HCT116 (cell line): Measurements from ENCODE around the gene PMCH. TPM values are rescaled to one million over a fixed set of nuclear protein-coding genes. Genes with fewer than 3 reads are reported as not detected.
A peak's percentile ranks its signal among the peaks of the same experiment; 100 is the strongest.

Source experiments
- ATAC-seq: fragments of 200-7000 bp; cut with Tn5 transposase; 2 replicates; pipeline ENCODE4 v1.9.1; 2020; ENCODE audit warnings: mild to moderate bottlenecking, moderate library complexity
- BruUV-seq: library from RNA; stranded (reverse); fragments of 400-500 nt; replicated peaks from 2 replicates; lab custom pipeline; 2021; lab: Mats Ljungman, UMichigan
- CTCF ChIA-PET: fragments of 300-600 bp; sonication (Branson Sonifier 250); formaldehyde crosslinking; loops from one replicate; lab custom pipeline; 2021; ENCODE audit warnings: antibody characterized with exemption; lab: Charles Lee
- POLR2A ChIA-PET: fragments of 300-600, 350-600 bp; sonication (Branson Sonifier 250); formaldehyde crosslinking; loops from one replicate; lab custom pipeline; 2021; ENCODE audit warnings: antibody characterized with exemption; lab: Charles Lee
- RAD21 ChIA-PET, 2 experiments: fragments of 300-600 bp; sonication (Branson Sonifier 250); formaldehyde crosslinking; loops; one replicate each; lab custom pipeline; 2023; ENCODE audit warnings: low total read pairs in 2 of 2; ENCODE audit not compliant: uncharacterized antibody in 2 of 2, unreplicated experiment in 2 of 2, low non-redundant PET in 1 of 2; lab: Charles Lee
- DNase-seq: peaks from one replicate; pipeline ENCODE4 v3.0.0-alpha.2; 2010; ENCODE audit warnings: low read depth, low spot score
- H2AFZ ChIP-seq: fragments of 200-600 bp; shearing (Covaris generic), sonication (generic); 2 replicates; pipeline ENCODE4 v1.6.1; 2017; ENCODE audit warnings: low read depth, mixed run types, mixed read lengths, antibody characterized with exemption, low read length; ENCODE audit not compliant: poor library complexity, severe bottlenecking
- H3K27ac ChIP-seq: 2 replicates; pipeline ENCODE4 v1.5.1; 2012; ENCODE audit warnings: low read depth, low read length
- H3K27me3 ChIP-seq: fragments of 200-600 bp; sonication (generic); 2 replicates; pipeline ENCODE4 v1.6.1; 2016; ENCODE audit warnings: mixed run types, low read length, mixed read lengths; ENCODE audit not compliant: insufficient read depth
- H3K36me3 ChIP-seq, 2 experiments: fragments of 200-500 bp in 1 of 2; fragments of 200-600 bp in 1 of 2; sonication (Bioruptor generic) in 1 of 2; sonication (generic) in 1 of 2; 2 replicates each; pipeline versions ENCODE4 v1.5.1 to v1.6.1; 2014 to 2016; ENCODE audit warnings: low read length in 2 of 2, inconsistent platforms in 1 of 2, mixed read lengths in 1 of 2, mixed run types in 1 of 2; ENCODE audit not compliant: insufficient read depth in 2 of 2, control insufficient read depth in 1 of 2
- H3K4me1 ChIP-seq, 2 experiments: fragments of 200-600 bp in 1 of 2; sonication (generic) in 1 of 2; 2 replicates each; pipeline versions ENCODE4 v1.5.1 to v1.6.1; 2012 to 2017; ENCODE audit warnings: low read length in 2 of 2, inconsistent platforms in 1 of 2, mild to moderate bottlenecking in 1 of 2, mixed read lengths in 1 of 2, mixed run types in 1 of 2, moderate library complexity in 1 of 2; ENCODE audit not compliant: insufficient read depth in 2 of 2, control insufficient read depth in 1 of 2
- H3K4me2 ChIP-seq: fragments of 200-600 bp; sonication (generic); 2 replicates; pipeline ENCODE4 v1.6.1; 2017; ENCODE audit warnings: mixed run types, low read length, mixed read lengths
- H3K4me3 ChIP-seq, 2 experiments: fragments of 200-600 bp in 1 of 2; sonication (generic) in 1 of 2; replicated peaks in 1 of 2; 2 replicates each; pipeline ENCODE4 v1.5.1; 2011 to 2016; ENCODE audit warnings: low read length in 2 of 2, control low read depth in 1 of 2, low read depth in 1 of 2, mild to moderate bottlenecking in 1 of 2, mixed read lengths in 1 of 2, mixed run types in 1 of 2
- H3K79me2 ChIP-seq: fragments of 200-600 bp; sonication (generic); 2 replicates; pipeline ENCODE4 v1.6.1; 2017; ENCODE audit warnings: mild to moderate bottlenecking, mixed run types, low read length, moderate library complexity, mixed read lengths; ENCODE audit not compliant: insufficient read depth
- H3K9ac ChIP-seq: fragments of 200-600 bp; sonication (generic); 2 replicates; pipeline ENCODE4 v1.6.1; 2016; ENCODE audit warnings: low read length, mixed read lengths
- H3K9me2 ChIP-seq: fragments of 200-600 bp; sonication (generic), shearing (Covaris generic); 2 replicates; pipeline ENCODE4 v1.6.1; 2017; ENCODE audit warnings: mixed run types, mild to moderate bottlenecking, moderate library complexity; ENCODE audit not compliant: insufficient read depth
- H3K9me3 ChIP-seq, 2 experiments: fragments of 200-500 bp in 1 of 2; fragments of 200-600 bp in 1 of 2; sonication (Bioruptor generic) in 1 of 2; sonication (generic) in 1 of 2; 2 replicates each; pipeline ENCODE4 v1.6.1; 2014 to 2017; ENCODE audit warnings: low read length in 2 of 2, mixed read lengths in 2 of 2, inconsistent platforms in 1 of 2, low read depth in 1 of 2, mild to moderate bottlenecking in 1 of 2, mixed run types in 1 of 2, moderate library complexity in 1 of 2; ENCODE audit not compliant: control insufficient read depth in 1 of 2, insufficient read depth in 1 of 2
- H4K20me1 ChIP-seq: fragments of 200-600 bp; sonication (generic), shearing (Covaris generic); 2 replicates; pipeline ENCODE4 v1.6.1; 2017; ENCODE audit warnings: mixed run types, mild to moderate bottlenecking, moderate library complexity; ENCODE audit not compliant: insufficient read depth
- CBX3 ChIP-seq: IDR thresholded peaks from 2 replicates; pipeline ENCODE4 v1.6.1; 2012; ENCODE audit warnings: low read depth
- CEBPB ChIP-seq: IDR thresholded peaks from 2 replicates; pipeline ENCODE4 v1.6.1; 2012; ENCODE audit warnings: low read depth
- EGR1 ChIP-seq: IDR thresholded peaks from 2 replicates; pipeline ENCODE4 v1.6.1; 2012; ENCODE audit warnings: low read depth
- ELF1 ChIP-seq: IDR thresholded peaks from 2 replicates; pipeline ENCODE4 v1.6.1; 2012; ENCODE audit warnings: low read depth, borderline replicate concordance
- EZH2 ChIP-seq: fragments of 200-600 bp; sonication (generic); IDR thresholded peaks from 2 replicates; pipeline ENCODE4 v1.6.1; 2017; ENCODE audit warnings: antibody characterized with exemption, mixed run types
- FOSL1 ChIP-seq: IDR thresholded peaks from 2 replicates; pipeline ENCODE4 v1.6.1; 2012; ENCODE audit warnings: low read depth
- JUND ChIP-seq: IDR thresholded peaks from 2 replicates; pipeline ENCODE4 v1.6.1; 2012
- POLR2A ChIP-seq: IDR thresholded peaks from 2 replicates; pipeline ENCODE4 v1.7.0; 2011; ENCODE audit warnings: borderline replicate concordance; ENCODE audit not compliant: insufficient read depth, insufficient read length; ENCODE audit errors: extremely low read depth
- POLR2AphosphoS5 ChIP-seq: IDR thresholded peaks from 2 replicates; pipeline ENCODE4 v1.6.1; 2011; ENCODE audit warnings: mild to moderate bottlenecking, low read depth, low read length, moderate library complexity
- RAD21 ChIP-seq: IDR thresholded peaks from 2 replicates; pipeline ENCODE4 v1.6.1; 2012; ENCODE audit warnings: low read depth, mild to moderate bottlenecking
- SP1 ChIP-seq: IDR thresholded peaks from 2 replicates; pipeline ENCODE4 v1.6.1; 2012; ENCODE audit warnings: low read depth
- TCF7L2 ChIP-seq: IDR thresholded peaks from 2 replicates; pipeline ENCODE4 v1.7.0; 2011; ENCODE audit warnings: borderline replicate concordance, inconsistent platforms; ENCODE audit not compliant: insufficient read depth, insufficient read length; ENCODE audit errors: extremely low read depth
- ZFX ChIP-seq: fragments of 450-650 bp; IDR thresholded peaks from 2 replicates; pipeline ENCODE4 v1.6.1; 2017
- ZNF274 ChIP-seq: fragments of 200-500 bp; sonication (Bioruptor generic); IDR thresholded peaks from 2 replicates; pipeline ENCODE4 v1.6.1; 2014; ENCODE audit warnings: mild to moderate bottlenecking, low read depth, low read length, inconsistent platforms
- intact Hi-C: fragments of 100-400 bp; cut with micrococcal nuclease; formaldehyde crosslinking; loops from 2 replicates; pipeline ENCODE4 v1.10.0; 2022
- total RNA-seq: library from RNA; stranded (reverse); gene quantifications from one replicate; pipeline ENCODE4 v1.2.1, GENCODE V29; 2021; ENCODE audit not compliant: unreplicated experiment
- TF ChIP-seq, protein P1 (sequence below): IDR thresholded peaks from 2 replicates; pipeline ENCODE4 v1.6.1; 2012
- TF ChIP-seq, protein P2 (sequence below), 3 experiments: fragments of 200-600 bp in 1 of 3; sonication (generic) in 1 of 3; IDR thresholded peaks in 2 of 3; conservative IDR thresholded peaks in 1 of 3; 2 replicates each; pipeline ENCODE4 v1.5.1; 2012 to 2017; ENCODE audit warnings: low read depth in 2 of 3, low read length in 2 of 3, antibody characterized with exemption in 1 of 3, borderline replicate concordance in 1 of 3, control low read depth in 1 of 3, mild to moderate bottlenecking in 1 of 3, mixed read lengths in 1 of 3, mixed run types in 1 of 3, moderate library complexity in 1 of 3; ENCODE audit not compliant: insufficient read depth in 1 of 3

PMCH gene
- total RNA-seq, 1 experiment from 2014 or later = not detected

DNA sequence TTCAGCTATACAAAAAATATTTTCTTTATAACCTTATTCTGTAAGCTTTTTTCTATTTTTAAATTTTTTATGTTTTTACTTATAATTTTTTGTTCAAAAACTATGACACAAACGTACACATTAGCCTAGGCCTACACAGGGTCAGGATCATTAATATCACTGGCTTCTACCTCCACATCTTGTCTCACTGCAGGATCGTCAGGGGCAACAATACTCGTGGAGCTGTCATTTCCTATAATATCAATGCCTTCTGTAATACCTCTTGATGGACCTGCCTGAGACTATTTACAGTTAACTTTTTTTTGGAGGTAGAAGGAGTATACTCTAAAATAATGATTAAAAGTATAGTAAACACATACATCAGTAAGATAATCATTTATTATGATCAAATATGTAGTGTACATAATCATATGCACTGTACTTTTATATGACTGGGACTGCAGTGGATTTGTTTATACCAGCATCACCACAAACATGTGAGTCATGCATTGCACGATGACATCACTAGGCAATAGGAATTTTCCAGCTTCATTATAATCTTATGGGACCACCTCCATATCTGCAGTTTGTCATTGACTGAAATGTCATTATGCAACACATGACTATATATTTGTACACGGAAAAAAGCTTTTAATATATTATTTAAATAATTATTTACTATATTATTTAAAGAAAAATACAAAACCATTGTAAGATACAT is 18.5 kb upstream of the PMCH start:
- Histone ChIP-seq H3K79me2 (no peaks in the 10 kb centered on the region), H2AFZ (no peak overlapping the region), H4K20me1 (no peaks in the 10 kb centered on the region), H3K9me3 (no peaks in the 10 kb centered on the region), H3K4me1 (peaks cover 2 to 4% of the 10 kb centered on the region in 2 experiments; a peak in 1 of 4 replicates), H3K4me2 (no peak overlapping the region), H3K9ac (no peak overlapping the region), H3K9me2 (no peaks in the 10 kb centered on the region), H3K27me3 (no peaks in the 10 kb centered on the region), H3K27ac (no peak overlapping the region), H3K4me3 (no peak overlapping the region), H3K36me3 (no peaks in the 10 kb centered on the region)
- POLR2A ChIA-PET = interaction anchor here (1.0 kb wide), 1 partner anchor 11 kb away, joined by 3 read pairs; no protein-coding TSS in a partner anchor
- no TSS peak for BruUV-seq
- no peak for ATAC-seq
- RAD21 ChIA-PET = no interaction called here
- TF ChIP-seq CEBPB (0 out of 2 replicates have a peak, but pooled peaks have one; percentile 41), JUND (peak; percentile 40), SP1 (peak; percentile 29; the same call in 1 of the 2 replicates), ZNF274 (no peak), RAD21 (no peak), FOSL1 (peak; percentile 54)
- TF ChIP-seq, protein P1, sequence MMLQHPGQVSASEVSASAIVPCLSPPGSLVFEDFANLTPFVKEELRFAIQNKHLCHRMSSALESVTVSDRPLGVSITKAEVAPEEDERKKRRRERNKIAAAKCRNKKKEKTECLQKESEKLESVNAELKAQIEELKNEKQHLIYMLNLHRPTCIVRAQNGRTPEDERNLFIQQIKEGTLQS = peak; percentile 35; the same call in 1 of the 2 replicates
- intact Hi-C loops = no loop called here
- CTCF ChIA-PET = no interaction called here
- peak; percentile 35 for DNase-seq

DNA sequence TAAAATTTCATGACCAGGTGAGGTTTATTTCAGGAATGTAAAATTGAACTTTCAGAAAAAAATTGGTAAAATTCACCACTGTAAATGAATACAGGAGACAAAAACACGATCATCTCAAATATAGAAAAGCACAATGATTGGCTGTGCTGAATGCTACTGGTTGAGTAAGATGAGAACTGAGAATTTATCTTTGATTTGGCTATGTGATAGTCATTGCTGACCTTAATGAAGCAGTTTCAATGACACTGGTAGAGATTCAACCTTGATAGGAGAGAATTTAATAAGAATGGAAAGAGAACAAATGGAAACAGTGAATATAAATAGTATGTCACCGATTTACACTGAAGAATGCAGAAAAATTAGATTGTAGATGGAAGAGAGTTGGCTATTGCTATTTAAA is 6.4 kb upstream of the PMCH start:
- no peak for ATAC-seq
- Histone ChIP-seq H3K27ac (no peak overlapping the region), H3K4me3 (no peak overlapping the region), H3K9me2 (no peaks in the 10 kb centered on the region), H4K20me1 (no peaks in the 10 kb centered on the region), H3K4me1 (no peaks in the 10 kb centered on the region), H3K9me3 (no peaks in the 10 kb centered on the region), H2AFZ (no peak overlapping the region), H3K9ac (no peak overlapping the region), H3K79me2 (no peaks in the 10 kb centered on the region), H3K27me3 (no peaks in the 10 kb centered on the region), H3K4me2 (no peak overlapping the region), H3K36me3 (no peaks in the 10 kb centered on the region)
- ChIA-PET CTCF (no interaction called here), POLR2A (no interaction called here), RAD21 (no interaction called here)
- TF ChIP-seq ZFX (no peak), SP1 (no peak), POLR2A (no peak), ZNF274 (no peak), FOSL1 (no peak), EGR1 (no peak), EZH2 (no peak), ELF1 (no peak), TCF7L2 (no peak), CBX3 (no peak), POLR2AphosphoS5 (no peak), JUND (no peak)
- TF ChIP-seq, protein P1 = no peak
- TF ChIP-seq, protein P2, sequence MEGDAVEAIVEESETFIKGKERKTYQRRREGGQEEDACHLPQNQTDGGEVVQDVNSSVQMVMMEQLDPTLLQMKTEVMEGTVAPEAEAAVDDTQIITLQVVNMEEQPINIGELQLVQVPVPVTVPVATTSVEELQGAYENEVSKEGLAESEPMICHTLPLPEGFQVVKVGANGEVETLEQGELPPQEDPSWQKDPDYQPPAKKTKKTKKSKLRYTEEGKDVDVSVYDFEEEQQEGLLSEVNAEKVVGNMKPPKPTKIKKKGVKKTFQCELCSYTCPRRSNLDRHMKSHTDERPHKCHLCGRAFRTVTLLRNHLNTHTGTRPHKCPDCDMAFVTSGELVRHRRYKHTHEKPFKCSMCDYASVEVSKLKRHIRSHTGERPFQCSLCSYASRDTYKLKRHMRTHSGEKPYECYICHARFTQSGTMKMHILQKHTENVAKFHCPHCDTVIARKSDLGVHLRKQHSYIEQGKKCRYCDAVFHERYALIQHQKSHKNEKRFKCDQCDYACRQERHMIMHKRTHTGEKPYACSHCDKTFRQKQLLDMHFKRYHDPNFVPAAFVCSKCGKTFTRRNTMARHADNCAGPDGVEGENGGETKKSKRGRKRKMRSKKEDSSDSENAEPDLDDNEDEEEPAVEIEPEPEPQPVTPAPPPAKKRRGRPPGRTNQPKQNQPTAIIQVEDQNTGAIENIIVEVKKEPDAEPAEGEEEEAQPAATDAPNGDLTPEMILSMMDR (IDR thresholded peaks at IDR 0.05 in 2 of 3, conservative IDR thresholded peaks at IDR 0.05 in 1 of 3; ENCODE audit: borderline replicate concordance in 1 of 3, insufficient read depth in 1 of 3, low read depth in 2 of 3, low read length in 2 of 3) = no peak
- intact Hi-C loops = no loop called here
- BruUV-seq = no TSS peak
- DNase-seq = no peak
